GM20431 (cell line): ENCODE measurements around the gene RFC4.
"Not testable (repeated sequence)": the region's sequence is repeated elsewhere in the genome, so short reads cannot be mapped to it uniquely, and the experiment has no call there.

Experiments
- in situ Hi-C: fragments of 300-500 bp; cut with MseI, MboI; formaldehyde crosslinking; loops from one replicate; pipeline ENCODE4 v1.15.0; 2020; ENCODE audit warnings: low sequenced_read_pairs; ENCODE audit not compliant: unreplicated experiment

RFC4 gene

GRCh38 chr3:186825872-186826409 lies 19.7 kb upstream of the RFC4 start:
- in situ Hi-C loops, result no loop called here

- in situ Hi-C loops, result no loop called here
These were observed 19.1 kb upstream of the RFC4 start for GRCh38 chr3:186825294-186825821.

- in situ Hi-C loops, result no loop called here
These were observed 18.3 kb upstream of the RFC4 start for GRCh38 chr3:186824430-186825139.

GRCh38 chr3:186823386-186823785 lies 17.1 kb upstream of the RFC4 start:
- in situ Hi-C loops, result no loop called here

- in situ Hi-C loops, result not testable (repeated sequence)
These were observed 16.1 kb upstream of the RFC4 start for GRCh38 chr3:186822388-186822759.

GRCh38 chr3:186821429-186822387 lies 15.4 kb upstream of the RFC4 start:
- in situ Hi-C loops, result no loop called here

- in situ Hi-C loops, result loop anchor here (10.0 kb wide), 1 partner anchor 204 kb away; the partner anchor contains the start of gene AHSG
These were observed 12.7 kb upstream of the RFC4 start for GRCh38 chr3:186818956-186819355.

- in situ Hi-C loops, result loop anchor here (10.0 kb wide), 1 partner anchor 204 kb away; the partner anchor contains the start of gene AHSG
These were observed 12.2 kb upstream of the RFC4 start for GRCh38 chr3:186818516-186818915.

GRCh38 chr3:186815435-186815834 lies 9.2 kb upstream of the RFC4 start:
- in situ Hi-C loops, result loop anchor here (10.0 kb wide), 1 partner anchor 201 kb away; the partner anchor contains the start of gene AHSG

GRCh38 chr3:186814100-186814499 lies 7.8 kb upstream of the RFC4 start:
- in situ Hi-C loops, result loop anchor here (10.0 kb wide), 1 partner anchor 199 kb away; the partner anchor contains the start of gene AHSG

GRCh38 chr3:186811313-186811712 lies 5.0 kb upstream of the RFC4 start:
- in situ Hi-C loops, result loop anchor here (10.0 kb wide), 1 partner anchor 197 kb away; the partner anchor contains the start of gene AHSG

- in situ Hi-C loops, result loop anchor here (10.0 kb wide), 1 partner anchor 196 kb away; the partner anchor contains the start of gene AHSG
These were observed 4.2 kb upstream of the RFC4 start for GRCh38 chr3:186810336-186810996.

- in situ Hi-C loops, result no loop called here
These were observed 949 bp upstream of the RFC4 start for GRCh38 chr3:186807231-186807630.

- in situ Hi-C loops, result not testable (repeated sequence)
These were observed 2.8 kb downstream of the RFC4 start for GRCh38 chr3:186803447-186803846.

GRCh38 chr3:186802701-186803100 lies 3.6 kb downstream of the RFC4 start:
- in situ Hi-C loops, result no loop called here

- in situ Hi-C loops, result no loop called here
These were observed 6.0 kb downstream of the RFC4 start for GRCh38 chr3:186800285-186800684.

- in situ Hi-C loops, result no loop called here
These were observed 7.9 kb downstream of the RFC4 start for GRCh38 chr3:186798239-186798874.

- in situ Hi-C loops, result no loop called here
These were observed 15.9 kb downstream of the RFC4 start for GRCh38 chr3:186790261-186790981.
